DOHH2 (cell line): Measurements from ENCODE around the gene HSD17B11.
"Not testable (repeated sequence)": the region's sequence is repeated elsewhere in the genome, so short reads cannot be mapped to it uniquely, and the experiment has no call there.

Experiments
- H3F3A ChIP-seq: fragments of 200-600 bp; sonication (generic), shearing (Covaris generic); 2 replicates; pipeline ENCODE4 v1.6.0; 2016; ENCODE audit warnings: antibody characterized with exemption, mild to moderate bottlenecking; ENCODE audit not compliant: control insufficient read depth, insufficient read depth
- H3K27ac ChIP-seq: fragments of 200-600 bp; sonication (generic); 2 replicates; pipeline ENCODE4 v1.5.1; 2014; ENCODE audit warnings: low read depth, mild to moderate bottlenecking, low read length, moderate library complexity
- H3K27me3 ChIP-seq: fragments of 200-600 bp; sonication (generic); 2 replicates; pipeline ENCODE4 v1.6.1; 2014; ENCODE audit warnings: mild to moderate bottlenecking, low read length, mixed read lengths; ENCODE audit not compliant: control insufficient read depth
- H3K36me3 ChIP-seq: fragments of 200-600 bp; sonication (generic); 2 replicates; pipeline ENCODE4 v1.6.1; 2014; ENCODE audit warnings: mild to moderate bottlenecking, low read length, moderate library complexity, mixed read lengths; ENCODE audit not compliant: control insufficient read depth
- H3K4me1 ChIP-seq: fragments of 200-600 bp; sonication (generic); 2 replicates; pipeline ENCODE4 v1.6.1; 2014; ENCODE audit warnings: mild to moderate bottlenecking, low read length, mixed read lengths; ENCODE audit not compliant: control insufficient read depth
- H3K4me2 ChIP-seq: fragments of 200-600 bp; sonication (generic); 2 replicates; pipeline ENCODE4 v1.6.0; 2014; ENCODE audit warnings: mild to moderate bottlenecking, low read length, moderate library complexity
- H3K4me3 ChIP-seq: fragments of 200-600 bp; sonication (generic); 2 replicates; pipeline ENCODE4 v1.5.1; 2014; ENCODE audit warnings: mild to moderate bottlenecking, low read length, mixed read lengths
- H3K79me2 ChIP-seq: fragments of 200-600 bp; sonication (generic); 2 replicates; pipeline ENCODE4 v1.6.1; 2014; ENCODE audit warnings: mild to moderate bottlenecking, low read length, mixed read lengths; ENCODE audit not compliant: control insufficient read depth
- H3K9me2 ChIP-seq: fragments of 200-600 bp; sonication (generic); replicated peaks from 2 replicates; pipeline ENCODE4 v1.6.1; 2014; ENCODE audit warnings: mild to moderate bottlenecking, low read length, mixed read lengths; ENCODE audit not compliant: control insufficient read depth
- H3K9me3 ChIP-seq: fragments of 200-600 bp; sonication (generic); 2 replicates; pipeline ENCODE4 v1.6.1; 2014; ENCODE audit warnings: antibody characterized with exemption, low read length, mixed read lengths; ENCODE audit not compliant: control insufficient read depth, insufficient read depth
- H4K20me1 ChIP-seq: fragments of 200-600 bp; sonication (generic); 2 replicates; pipeline ENCODE4 v1.6.0; 2014; ENCODE audit warnings: low read depth, mild to moderate bottlenecking, antibody characterized with exemption, low read length, moderate library complexity; ENCODE audit not compliant: control insufficient read depth, insufficient read depth
- CTCF ChIP-seq: fragments of 200-600 bp; sonication (generic); IDR thresholded peaks from one replicate; pipeline ENCODE4 v1.5.1; 2014; ENCODE audit warnings: antibody characterized with exemption, mild to moderate bottlenecking, low read depth, low read length; ENCODE audit not compliant: poor library complexity, severe bottlenecking
- EZH2phosphoT487 ChIP-seq: fragments of 200-600 bp; sonication (generic); IDR thresholded peaks from 2 replicates; pipeline ENCODE4 v1.6.1; 2017; ENCODE audit warnings: borderline replicate concordance, mild to moderate bottlenecking, antibody characterized with exemption, low read length, moderate library complexity, mixed read lengths

Gene HSD17B11

DNA sequence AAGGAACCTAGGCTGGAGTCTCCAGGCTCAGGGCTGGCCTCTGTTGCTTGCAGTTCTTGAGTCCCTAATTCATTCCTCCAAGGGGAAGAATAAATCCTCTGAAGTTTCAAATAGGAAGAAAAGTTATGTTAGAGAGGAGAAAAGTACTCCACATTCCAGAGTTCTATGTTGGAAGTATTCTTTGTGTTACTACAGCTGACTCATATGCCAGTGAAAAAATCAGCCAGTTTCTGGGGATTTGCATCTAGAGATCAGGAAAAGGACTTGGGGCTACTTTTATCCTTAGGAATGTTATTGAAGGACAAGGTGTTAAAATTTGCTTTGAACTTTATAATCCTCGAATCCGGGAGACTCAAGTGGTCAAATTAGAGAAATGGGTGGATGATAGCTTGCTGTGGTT lies 19.7 kb upstream of the HSD17B11 start:
- Histone ChIP-seq H3K27me3 (no peaks in the 10 kb centered on the region), H3K4me3 (no peak overlapping the region), H3K4me1 (peaks cover 16% of the 10 kb centered on the region), H3K9me2 (no peaks in the 10 kb centered on the region), H4K20me1 (no peaks in the 10 kb centered on the region), H3K36me3 (no peaks in the 10 kb centered on the region), H3F3A (no peaks in the 10 kb centered on the region), H3K4me2 (no peak overlapping the region), H3K9me3 (peaks cover 4% of the 10 kb centered on the region; the same call in 1 of the 2 replicates), H3K27ac (no peak overlapping the region), H3K79me2 (no peaks in the 10 kb centered on the region)
- no peak for TF ChIP-seq CTCF
- no peak for TF ChIP-seq EZH2phosphoT487

- H3K9me2 ChIP-seq, result no peaks in the 10 kb centered on the region
- no peaks in the 10 kb centered on the region for H3F3A ChIP-seq
- no peak overlapping the region for H3K4me3 ChIP-seq
- TF ChIP-seq EZH2phosphoT487 (no peak), CTCF (no peak)
- H3K36me3 ChIP-seq, result no peaks in the 10 kb centered on the region
- no peak overlapping the region for H3K27ac ChIP-seq
- H3K79me2 ChIP-seq, result no peaks in the 10 kb centered on the region
- peaks cover 4% of the 10 kb centered on the region; the same call in 1 of the 2 replicates for H3K9me3 ChIP-seq
- H3K27me3 ChIP-seq, result no peaks in the 10 kb centered on the region
- H3K4me2 ChIP-seq, result no peak overlapping the region
- H3K4me1 ChIP-seq, result peaks cover 16% of the 10 kb centered on the region
- no peaks in the 10 kb centered on the region for H4K20me1 ChIP-seq
Observed at GRCh38 chr4:87410157-87410556, 19.2 kb upstream of the HSD17B11 start.

GRCh38 chr4:87409420-87409939 lies 18.5 kb upstream of the HSD17B11 start:
- Histone ChIP-seq H3F3A (no peaks in the 10 kb centered on the region), H3K9me3 (peaks cover 4% of the 10 kb centered on the region; the same call in 1 of the 2 replicates), H3K4me3 (no peak overlapping the region), H3K27ac (no peak overlapping the region), H3K27me3 (no peaks in the 10 kb centered on the region), H3K4me2 (no peak overlapping the region), H3K79me2 (no peaks in the 10 kb centered on the region), H3K4me1 (peaks cover 16% of the 10 kb centered on the region), H3K9me2 (no peaks in the 10 kb centered on the region), H4K20me1 (no peaks in the 10 kb centered on the region), H3K36me3 (no peaks in the 10 kb centered on the region)
- TF ChIP-seq CTCF, result no peak
- TF ChIP-seq EZH2phosphoT487, result no peak

DNA sequence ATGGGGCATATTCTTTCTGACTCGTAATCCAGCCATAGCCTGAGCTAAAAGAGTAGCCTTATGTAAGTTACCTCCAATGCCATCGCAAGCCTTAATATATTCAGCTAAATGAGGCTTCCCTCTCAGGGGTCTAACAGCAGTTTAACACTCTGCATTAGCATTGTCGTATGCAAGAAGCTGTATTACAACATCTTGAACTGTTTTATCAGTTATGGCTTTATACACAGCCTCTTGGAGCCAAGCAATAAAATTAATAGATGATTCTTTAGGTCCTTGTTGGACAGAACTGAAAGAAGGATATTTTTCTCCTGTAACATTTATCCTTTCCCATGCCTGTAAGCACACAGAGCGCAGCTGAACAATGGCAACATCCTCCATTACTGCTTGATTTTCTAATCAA lies 15.9 kb upstream of the HSD17B11 start:
- Histone ChIP-seq H3K4me3 (peak overlapping the region; percentile 32; the same call in 1 of the 2 replicates), H3K4me2 (peak overlapping the region; percentile 52), H3K4me1 (peaks cover 16% of the 10 kb centered on the region)
- not testable (repeated sequence) for H4K20me1 ChIP-seq, H3K9me2 ChIP-seq, H3K27me3 ChIP-seq, H3K36me3 ChIP-seq, H3K79me2 ChIP-seq, H3F3A ChIP-seq, H3K27ac ChIP-seq, H3K9me3 ChIP-seq
